Upper lobe of left lung (tissue), 4 donors: ENCODE results near the gene SRPK2.

Experiments
- CTCF ChIP-seq, 6 experiments: fragments of 450-650 bp in 4 of 6; fragments of 200-600 bp in 2 of 6; sonication (generic) in 2 of 6; IDR thresholded peaks; one replicate each; pipeline ENCODE4 v1.5.1; 2016 to 2019; ENCODE audit warnings: antibody characterized with exemption in 6 of 6
- EP300 ChIP-seq, 4 donors: sonication (generic); formaldehyde crosslinking; IDR thresholded peaks; one replicate each; pipeline ENCODE4 v1.5.1; 2017; ENCODE audit warnings: antibody characterized with exemption in 4 of 4, control low read depth in 2 of 4
- POLR2A ChIP-seq, 4 donors: fragments of 450-650 bp; IDR thresholded peaks; one replicate each; pipeline ENCODE4 v1.5.1; 2016 to 2017; ENCODE audit warnings: antibody characterized with exemption in 4 of 4, mild to moderate bottlenecking in 2 of 4

- TF ChIP-seq CTCF (IDR thresholded peaks at IDR 0.05) (no peak), EP300 (IDR thresholded peaks at IDR 0.05) (no peak), POLR2A (IDR thresholded peaks at IDR 0.05) (no peak)
Observed at GRCh38 chr7:105107458-105107857, 281.3 kb downstream of the SRPK2 start.
